ENCODE measurements around the gene AGPAT2.

The AGPAT2 gene

GRCh38 chr9:136623842-136624183 lies 63.4 kb downstream of the AGPAT2 start:
- Histone ChIP-seq H2AFZ (ENCODE audit: low read depth, low read length) (no peak overlapping the region), H3K9ac (ENCODE audit: low read length) (no peak overlapping the region), H4K20me1 (ENCODE audit: insufficient read depth, low read length) (no peaks in the 10 kb centered on the region), H3K4me3 (ENCODE audit: low read length) (no peak overlapping the region), H3K27ac (ENCODE audit: low read length) (no peak overlapping the region), H3K27me3 (ENCODE audit: low read depth, low read length) (no peaks in the 10 kb centered on the region; the same call in 1 of the 2 replicates), H3K79me2 (ENCODE audit: low read length) (no peaks in the 10 kb centered on the region), H3K9me3 (ENCODE audit: insufficient read depth, low read length) (no peaks in the 10 kb centered on the region), H3K4me1 (ENCODE audit: low read length) (peaks cover 18% of the 10 kb centered on the region), H3K36me3 (replicated peaks; ENCODE audit: low read depth, low read length) (no peaks in the 10 kb centered on the region), H3K4me2 (ENCODE audit: low read length) (no peak overlapping the region; the same call in 1 of the 2 replicates)
- TF ChIP-seq CTCF (IDR thresholded peaks at IDR 0.05; ENCODE audit: low read depth, low read length) (no peak), EZH2phosphoT487 (IDR thresholded peaks at IDR 0.05; ENCODE audit: low read depth) (no peak)
